BJ (cell line): ENCODE measurements around the gene NPC1L1. TPM values are rescaled to one million over a fixed set of nuclear protein-coding genes. Genes with fewer than 3 reads are reported as not detected.

Experiments used
- CTCF ChIA-PET: fragments of 350-600 bp; formaldehyde crosslinking; extraction: SDS; loops from one replicate; lab custom pipeline; 2021; ENCODE audit warnings: antibody characterized with exemption, inconsistent platforms; lab: Yijun Ruan, JAX
- POLR2A ChIA-PET: fragments of 300-600 bp; sonication (Branson Sonifier 250); formaldehyde crosslinking; extraction: SDS; loops from one replicate; lab custom pipeline; 2021; ENCODE audit warnings: antibody characterized with exemption; lab: Charles Lee
- DNase-seq: peaks from one replicate; pipeline ENCODE4 v3.0.0-alpha.2; 2011; ENCODE audit warnings: low read depth
- H3K27me3 ChIP-seq: 2 replicates; pipeline ENCODE4 v1.6.0; 2011; ENCODE audit warnings: low read length; ENCODE audit not compliant: control insufficient read depth, insufficient read depth
- H3K36me3 ChIP-seq: 2 replicates; pipeline ENCODE4 v1.5.1; 2011; ENCODE audit warnings: low read length; ENCODE audit not compliant: control insufficient read depth, insufficient read depth
- H3K4me3 ChIP-seq: 2 replicates; pipeline ENCODE4 v1.5.1; 2011; ENCODE audit warnings: low read depth, mild to moderate bottlenecking, control low read depth, low read length
- polyA minus RNA-seq: library from RNA; depleted of rRNA, polyadenylated mRNA; stranded (reverse); fragments of >200 nt; gene quantifications from 2 replicates; pipeline ENCODE4 v1.2.3, GENCODE V29; 2011; rRNA and poly(A)+ RNA removed
- polyA plus RNA-seq: library from polyadenylated mRNA; depleted of rRNA; stranded (reverse); fragments of >200 nt; gene quantifications from 2 replicates; pipeline ENCODE4 v1.2.3, GENCODE V29; 2011; rRNA removed
- TF ChIP-seq, protein P1 (sequence below): IDR thresholded peaks from 2 replicates; pipeline ENCODE4 v1.5.1; 2011; ENCODE audit warnings: low read depth, mild to moderate bottlenecking, control low read depth, inconsistent platforms, low read length, moderate library complexity; ENCODE audit not compliant: insufficient read depth

Gene NPC1L1
- polyA plus RNA-seq (not detected in 2 replicates), polyA minus RNA-seq (not detected in 2 replicates)

- no peak for DNase-seq
- POLR2A ChIA-PET, result no interaction called here
- no peaks in the 10 kb centered on the region for H3K36me3 ChIP-seq
- TF ChIP-seq, protein P1, sequence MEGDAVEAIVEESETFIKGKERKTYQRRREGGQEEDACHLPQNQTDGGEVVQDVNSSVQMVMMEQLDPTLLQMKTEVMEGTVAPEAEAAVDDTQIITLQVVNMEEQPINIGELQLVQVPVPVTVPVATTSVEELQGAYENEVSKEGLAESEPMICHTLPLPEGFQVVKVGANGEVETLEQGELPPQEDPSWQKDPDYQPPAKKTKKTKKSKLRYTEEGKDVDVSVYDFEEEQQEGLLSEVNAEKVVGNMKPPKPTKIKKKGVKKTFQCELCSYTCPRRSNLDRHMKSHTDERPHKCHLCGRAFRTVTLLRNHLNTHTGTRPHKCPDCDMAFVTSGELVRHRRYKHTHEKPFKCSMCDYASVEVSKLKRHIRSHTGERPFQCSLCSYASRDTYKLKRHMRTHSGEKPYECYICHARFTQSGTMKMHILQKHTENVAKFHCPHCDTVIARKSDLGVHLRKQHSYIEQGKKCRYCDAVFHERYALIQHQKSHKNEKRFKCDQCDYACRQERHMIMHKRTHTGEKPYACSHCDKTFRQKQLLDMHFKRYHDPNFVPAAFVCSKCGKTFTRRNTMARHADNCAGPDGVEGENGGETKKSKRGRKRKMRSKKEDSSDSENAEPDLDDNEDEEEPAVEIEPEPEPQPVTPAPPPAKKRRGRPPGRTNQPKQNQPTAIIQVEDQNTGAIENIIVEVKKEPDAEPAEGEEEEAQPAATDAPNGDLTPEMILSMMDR, result no peak
- H3K27me3 ChIP-seq, result no peaks in the 10 kb centered on the region; the same call in 1 of the 2 replicates
- CTCF ChIA-PET, result interaction anchor here (2.3 kb wide), 1 partner anchor 23 kb away, joined by 11 read pairs; no protein-coding TSS in a partner anchor
- no peak within 1 kb of the TSS for H3K4me3 ChIP-seq
These were observed at the start of gene NPC1L1 for GRCh38 chr7:44541028-44541869. TSS of gene NPC1L1 (minus strand) at chr7:44541330. CDS start at chr7:44541259, 71 bp downstream.

GRCh38 chr7:44590910-44591309, 49.8 kb upstream of the NPC1L1 start:
- Histone ChIP-seq H3K4me3 (no peak overlapping the region), H3K27me3 (peaks cover under 1% of the 10 kb centered on the region; the same call in 1 of the 2 replicates), H3K36me3 (no peaks in the 10 kb centered on the region)
- no peak for DNase-seq
- ChIA-PET POLR2A (interaction anchor here (0.6 kb wide), 1 partner anchor 16 kb away, joined by 3 read pairs; no protein-coding TSS in a partner anchor), CTCF (interaction anchor here (1.5 kb wide), 1 partner anchor 256 kb away, joined by 9 read pairs; the partner anchor contains the start of gene H2AZ2)
- TF ChIP-seq, protein P1, result no peak

DNA sequence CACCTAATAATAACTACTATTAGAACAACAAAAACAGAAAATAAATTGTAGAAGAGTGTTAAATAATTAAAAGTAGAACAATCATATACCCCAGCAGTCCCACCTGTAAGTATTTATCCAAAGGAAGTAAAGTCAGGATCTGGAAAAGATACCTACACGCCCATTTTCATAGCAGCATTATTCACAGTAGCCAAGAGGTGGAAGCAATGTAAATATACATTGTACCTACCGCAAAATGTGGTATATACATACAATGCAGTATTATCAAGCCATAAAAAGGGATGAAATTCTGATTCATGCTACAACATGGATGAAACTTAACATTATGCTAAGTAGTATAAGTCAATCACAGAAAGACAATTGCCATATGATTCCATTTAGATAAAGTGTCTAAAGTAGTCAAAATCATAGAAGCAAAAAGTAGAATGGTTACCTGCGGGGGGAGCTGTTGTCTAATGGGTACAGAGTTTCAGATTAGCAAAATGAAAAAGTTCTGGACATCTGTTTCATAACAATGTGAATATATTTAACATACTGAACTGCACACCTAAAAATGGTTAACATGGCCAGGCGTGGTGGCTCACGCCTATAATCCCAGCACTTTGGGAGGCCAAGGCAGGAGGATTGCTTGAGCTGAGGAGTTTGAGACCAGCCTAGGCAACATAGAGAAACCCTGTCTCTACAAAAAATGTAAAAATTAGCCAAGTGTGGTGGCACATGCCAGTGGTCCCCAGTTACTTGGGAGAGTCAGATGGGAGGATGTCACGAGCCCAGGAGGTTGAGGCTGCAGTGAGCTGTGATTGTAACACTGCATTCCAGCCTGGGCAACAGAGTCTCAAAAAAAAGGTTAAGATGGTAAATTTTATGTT, 46.9 kb upstream of the NPC1L1 start:
- no peak overlapping the region for H3K4me3 ChIP-seq
- H3K36me3 ChIP-seq, result no peaks in the 10 kb centered on the region
- ChIA-PET CTCF (interaction anchor here (0.7 to 2.2 kb wide), 11 partner anchors 13 to 334 kb away, joined by 3 to 21 read pairs (median 3); partner anchors contain the start of gene H2AZ2), POLR2A (no interaction called here)
- no peak for DNase-seq
- TF ChIP-seq, protein P1, result peak; percentile 65
- H3K27me3 ChIP-seq, result no peaks in the 10 kb centered on the region

GRCh38 chr7:44583146-44583865, 42.2 kb upstream of the NPC1L1 start:
- no peak for DNase-seq
- POLR2A ChIA-PET, result interaction anchor here (1.4 kb wide), 1 partner anchor 9 kb away, joined by 6 read pairs; no protein-coding TSS in a partner anchor
- peak overlapping the region; percentile 49 for H3K4me3 ChIP-seq
- TF ChIP-seq, protein P1, result no peak
- H3K27me3 ChIP-seq, result no peaks in the 10 kb centered on the region
- peaks cover 6% of the 10 kb centered on the region for H3K36me3 ChIP-seq
- CTCF ChIA-PET, result interaction anchor here (0.6 to 4.2 kb wide), 4 partner anchors 18 to 265 kb away, joined by 3 to 18 read pairs (median 4); partner anchors contain the start of gene H2AZ2
